Measurements from ENCODE around the gene C9orf153.

- TF ChIP-seq, protein P1, sequence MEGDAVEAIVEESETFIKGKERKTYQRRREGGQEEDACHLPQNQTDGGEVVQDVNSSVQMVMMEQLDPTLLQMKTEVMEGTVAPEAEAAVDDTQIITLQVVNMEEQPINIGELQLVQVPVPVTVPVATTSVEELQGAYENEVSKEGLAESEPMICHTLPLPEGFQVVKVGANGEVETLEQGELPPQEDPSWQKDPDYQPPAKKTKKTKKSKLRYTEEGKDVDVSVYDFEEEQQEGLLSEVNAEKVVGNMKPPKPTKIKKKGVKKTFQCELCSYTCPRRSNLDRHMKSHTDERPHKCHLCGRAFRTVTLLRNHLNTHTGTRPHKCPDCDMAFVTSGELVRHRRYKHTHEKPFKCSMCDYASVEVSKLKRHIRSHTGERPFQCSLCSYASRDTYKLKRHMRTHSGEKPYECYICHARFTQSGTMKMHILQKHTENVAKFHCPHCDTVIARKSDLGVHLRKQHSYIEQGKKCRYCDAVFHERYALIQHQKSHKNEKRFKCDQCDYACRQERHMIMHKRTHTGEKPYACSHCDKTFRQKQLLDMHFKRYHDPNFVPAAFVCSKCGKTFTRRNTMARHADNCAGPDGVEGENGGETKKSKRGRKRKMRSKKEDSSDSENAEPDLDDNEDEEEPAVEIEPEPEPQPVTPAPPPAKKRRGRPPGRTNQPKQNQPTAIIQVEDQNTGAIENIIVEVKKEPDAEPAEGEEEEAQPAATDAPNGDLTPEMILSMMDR (conservative IDR thresholded peaks at IDR 0.05; ENCODE audit: low read depth, low read length), result no peak
- TF ChIP-seq POLR2A (IDR thresholded peaks at IDR 0.05; ENCODE audit: low read depth, low read length), result no peak
- TF ChIP-seq CEBPB (IDR thresholded peaks at IDR 0.05; ENCODE audit: low read depth, low read length), result no peak
- TF ChIP-seq SMC3 (IDR thresholded peaks at IDR 0.05; ENCODE audit: low read depth, low read length), result no peak
- no peak for TF ChIP-seq BHLHE40 (IDR thresholded peaks at IDR 0.05; ENCODE audit: low read depth, low read length)
Measured at GRCh38 chr9:86257391-86257790, 2.1 kb downstream of the C9orf153 start.

All from IMR-90 (cell line).